ENCODE measurements around the gene PNMA8A.

The PNMA8A gene

GRCh38 chr19:46428239-46429135 is 42.9 kb downstream of the PNMA8A start, which contains the start of gene PNMA8C:
PNMA8C (minus strand) TSS chr19:46428936; CDS start chr19:46428359, 577 bp downstream.
- DNase-seq, result no peak
- H3K79me2 ChIP-seq (ENCODE audit: low read length), result no peaks in the 10 kb centered on the region
- H3K9me2 ChIP-seq (replicated peaks; ENCODE audit: insufficient read depth, low read length), result no peaks in the 10 kb centered on the region
- H3K4me3 ChIP-seq (ENCODE audit: low read length), result no peak within 1 kb of the TSS
- no peak within 1 kb of the TSS for H3K9ac ChIP-seq (ENCODE audit: low read length)
- peaks cover 4% of the 10 kb centered on the region; the same call in 1 of the 2 replicates for H3K4me1 ChIP-seq (ENCODE audit: low read length)
- H2AFZ ChIP-seq (ENCODE audit: low read length), result no peak within 1 kb of the TSS
- TF ChIP-seq CTCF (IDR thresholded peaks at IDR 0.05; ENCODE audit: low read length) (no peak), EZH2 (optimal IDR thresholded peaks at IDR 0.05; ENCODE audit: low read depth, low read length) (no peak), EZH2phosphoT487 (IDR thresholded peaks at IDR 0.05; ENCODE audit: low read length) (no peak)
- H3F3A ChIP-seq (ENCODE audit: insufficient read depth, low read length), result no peaks in the 10 kb centered on the region
- no peaks in the 10 kb centered on the region for H3K36me3 ChIP-seq (replicated peaks; ENCODE audit: insufficient read depth, low read length)
- H3K27ac ChIP-seq (ENCODE audit: low read length), result no peak within 1 kb of the TSS
- H3K9me3 ChIP-seq (replicated peaks; ENCODE audit: insufficient read depth, low read length), result no peaks in the 10 kb centered on the region
- peaks cover 88% of the 10 kb centered on the region for H3K27me3 ChIP-seq (replicated peaks; ENCODE audit: insufficient read depth, low read length)
- H4K20me1 ChIP-seq (ENCODE audit: insufficient read depth, low read length), result no peaks in the 10 kb centered on the region
- peak within 1 kb of the TSS; percentile 45 for H3K4me2 ChIP-seq (ENCODE audit: low read depth, low read length)

- no peak overlapping the region for H3K4me2 ChIP-seq (ENCODE audit: low read depth, low read length)
- DNase-seq, result no peak
- H3K27ac ChIP-seq (ENCODE audit: low read length), result no peak overlapping the region
- peaks cover 4% of the 10 kb centered on the region; the same call in 1 of the 2 replicates for H3K4me1 ChIP-seq (ENCODE audit: low read length)
- H3K9ac ChIP-seq (ENCODE audit: low read length), result no peak overlapping the region
- no peak overlapping the region for H2AFZ ChIP-seq (ENCODE audit: low read length)
- H3K36me3 ChIP-seq (replicated peaks; ENCODE audit: insufficient read depth, low read length), result no peaks in the 10 kb centered on the region
- H3K79me2 ChIP-seq (ENCODE audit: low read length), result no peaks in the 10 kb centered on the region
- peaks cover 84% of the 10 kb centered on the region for H3K27me3 ChIP-seq (replicated peaks; ENCODE audit: insufficient read depth, low read length)
- no peak overlapping the region for H3K4me3 ChIP-seq (ENCODE audit: low read length)
- no peaks in the 10 kb centered on the region for H3F3A ChIP-seq (ENCODE audit: insufficient read depth, low read length)
- H3K9me3 ChIP-seq (replicated peaks; ENCODE audit: insufficient read depth, low read length), result no peaks in the 10 kb centered on the region
- TF ChIP-seq CTCF (IDR thresholded peaks at IDR 0.05; ENCODE audit: low read length) (no peak), EZH2phosphoT487 (IDR thresholded peaks at IDR 0.05; ENCODE audit: low read length) (no peak), EZH2 (optimal IDR thresholded peaks at IDR 0.05; ENCODE audit: low read depth, low read length) (no peak)
- H4K20me1 ChIP-seq (ENCODE audit: insufficient read depth, low read length), result no peaks in the 10 kb centered on the region
- H3K9me2 ChIP-seq (replicated peaks; ENCODE audit: insufficient read depth, low read length), result no peaks in the 10 kb centered on the region
Measured at GRCh38 chr19:46427518-46428045, 43.8 kb downstream of the PNMA8A start.

GRCh38 chr19:46426506-46427162 is 44.7 kb downstream of the PNMA8A start:
- H3K4me2 ChIP-seq (ENCODE audit: low read depth, low read length), result no peak overlapping the region
- no peaks in the 10 kb centered on the region for H3F3A ChIP-seq (ENCODE audit: insufficient read depth, low read length)
- H3K27ac ChIP-seq (ENCODE audit: low read length), result no peak overlapping the region
- H4K20me1 ChIP-seq (ENCODE audit: insufficient read depth, low read length), result no peaks in the 10 kb centered on the region
- H3K27me3 ChIP-seq (replicated peaks; ENCODE audit: insufficient read depth, low read length), result peaks cover 87% of the 10 kb centered on the region
- no peak overlapping the region for H2AFZ ChIP-seq (ENCODE audit: low read length)
- H3K79me2 ChIP-seq (ENCODE audit: low read length), result no peaks in the 10 kb centered on the region
- no peaks in the 10 kb centered on the region for H3K9me2 ChIP-seq (replicated peaks; ENCODE audit: insufficient read depth, low read length)
- no peaks in the 10 kb centered on the region for H3K36me3 ChIP-seq (replicated peaks; ENCODE audit: insufficient read depth, low read length)
- peaks cover 4% of the 10 kb centered on the region; the same call in 1 of the 2 replicates for H3K4me1 ChIP-seq (ENCODE audit: low read length)
- H3K9me3 ChIP-seq (replicated peaks; ENCODE audit: insufficient read depth, low read length), result no peaks in the 10 kb centered on the region
- H3K9ac ChIP-seq (ENCODE audit: low read length), result no peak overlapping the region
- H3K4me3 ChIP-seq (ENCODE audit: low read length), result no peak overlapping the region
- no peak for DNase-seq
- TF ChIP-seq EZH2phosphoT487 (IDR thresholded peaks at IDR 0.05; ENCODE audit: low read length) (no peak), CTCF (IDR thresholded peaks at IDR 0.05; ENCODE audit: low read length) (no peak), EZH2 (optimal IDR thresholded peaks at IDR 0.05; ENCODE audit: low read depth, low read length) (no peak)

Data from MM.1S (cell line).